ENCODE data around the gene RNASE11. TPM values are rescaled to one million over a fixed set of nuclear protein-coding genes. Genes with fewer than 3 reads are reported as not detected.

RNASE11 gene
- total and polyA plus RNA-seq, 2 donors (not counting 3 experiments of a cell fraction or from before 2014, with no cell fraction given) = not detected

DNA sequence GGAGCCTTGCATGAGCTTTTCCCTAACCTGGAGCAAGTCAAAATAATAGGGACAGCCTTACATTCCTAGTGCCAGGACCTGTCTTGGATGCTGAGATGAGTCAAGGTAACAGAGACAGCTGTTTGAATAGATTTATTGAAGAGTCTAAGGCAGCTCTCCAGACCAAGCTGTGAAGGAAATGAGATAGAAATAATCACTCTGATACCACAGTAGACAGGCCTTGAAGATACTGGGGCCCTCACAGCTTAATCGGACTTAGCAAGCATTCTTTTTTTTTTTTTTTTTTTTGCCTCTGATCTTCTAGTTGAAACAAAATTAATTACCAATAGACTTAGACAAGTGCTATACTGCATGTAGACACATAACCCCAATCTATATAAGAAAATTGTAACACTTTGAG lies 23.8 kb downstream of the RNASE11 start:
- Histone ChIP-seq H3K36me3 (ENCODE audit: control insufficient read depth in 2 of 2, extremely low read depth in 1 of 2, insufficient read depth in 2 of 2, low read length in 2 of 2) (no peaks in the 10 kb centered on the region), H3K27me3 (ENCODE audit: control insufficient read depth in 2 of 2, insufficient read depth in 2 of 2, low read length in 2 of 2) (peaks cover 9% of the 10 kb centered on the region in 2 experiments), H2AFZ (ENCODE audit: low read depth, low read length) (no peak overlapping the region), H4K20me1 (replicated peaks; ENCODE audit: control insufficient read depth, extremely low read depth, insufficient read depth, low read length) (no peaks in the 10 kb centered on the region), H3K27ac (ENCODE audit: insufficient read depth, low read depth, low read length) (no peak overlapping the region), H3K4me2 (ENCODE audit: insufficient read depth, low read length) (no peak overlapping the region), H3K9me1 (replicated peaks; ENCODE audit: control insufficient read depth, extremely low read depth, insufficient read depth, low read length) (no peaks in the 10 kb centered on the region), H3K9ac (replicated peaks; ENCODE audit: extremely low read depth, insufficient read depth, low read length) (no peak overlapping the region), H3K4me1 (ENCODE audit: control insufficient read depth, extremely low read depth, insufficient read depth, low read length) (no peaks in the 10 kb centered on the region), H3K9me3 (replicated peaks; ENCODE audit: control insufficient read depth, insufficient read depth, low read length) (no peaks in the 10 kb centered on the region), H3K79me2 (ENCODE audit: control insufficient read depth, insufficient read depth, low read length) (no peaks in the 10 kb centered on the region), H3K4me3 (replicated peaks in 1 of 3; ENCODE audit: insufficient read depth in 1 of 3, low read depth in 1 of 3, low read length in 3 of 3) (no peak overlapping the region)
- FAIRE-seq (no peak), DNase-seq (ENCODE audit: low read depth, low spot score) (no peak)
- TF ChIP-seq GATA2 (IDR thresholded peaks at IDR 0.05; ENCODE audit: insufficient read depth, insufficient read length, low read depth, low read length) (no peak), POLR2A (IDR thresholded peaks at IDR 0.05; ENCODE audit: low read depth, low read length) (no peak), EZH2 (IDR thresholded peaks at IDR 0.05; ENCODE audit: borderline replicate concordance, low read depth, low read length, severe bottlenecking) (no peak)
- dilution Hi-C loops (cut with MboI; ENCODE audit: extremely low pct_ligation_motif_present, low sequenced_read_pairs) (no loop called here), intact Hi-C loops (cut with micrococcal nuclease) (no loop called here)
- ChIA-PET POLR2A (no interaction called here), CTCF (no interaction called here)
- no TSS peak for BruUV-seq (replicated peaks)

GRCh38 chr14:20560961-20561360 lies 26.8 kb downstream of the RNASE11 start, which contains the start of gene RNASE9:
Gene RNASE9 (minus strand): TSS chr14:20561047.
- POLR2A ChIA-PET = no interaction called here
- Histone ChIP-seq H2AFZ (ENCODE audit: low read depth, low read length) (no peak within 1 kb of the TSS), H3K9me1 (replicated peaks; ENCODE audit: control insufficient read depth, extremely low read depth, insufficient read depth, low read length) (no peaks in the 10 kb centered on the region), H3K79me2 (ENCODE audit: control insufficient read depth, insufficient read depth, low read length) (no peaks in the 10 kb centered on the region), H3K36me3 (ENCODE audit: control insufficient read depth in 2 of 2, extremely low read depth in 1 of 2, insufficient read depth in 2 of 2, low read length in 2 of 2) (no peaks in the 10 kb centered on the region), H3K4me3 (replicated peaks in 1 of 3; ENCODE audit: insufficient read depth in 1 of 3, low read depth in 1 of 3, low read length in 3 of 3) (no peak within 1 kb of the TSS), H3K4me2 (ENCODE audit: insufficient read depth, low read length) (no peak within 1 kb of the TSS), H4K20me1 (replicated peaks; ENCODE audit: control insufficient read depth, extremely low read depth, insufficient read depth, low read length) (no peaks in the 10 kb centered on the region), H3K27ac (ENCODE audit: insufficient read depth, low read depth, low read length) (no peak within 1 kb of the TSS), H3K9ac (replicated peaks; ENCODE audit: extremely low read depth, insufficient read depth, low read length) (no peak within 1 kb of the TSS), H3K9me3 (replicated peaks; ENCODE audit: control insufficient read depth, insufficient read depth, low read length) (no peaks in the 10 kb centered on the region), H3K27me3 (ENCODE audit: control insufficient read depth in 2 of 2, insufficient read depth in 2 of 2, low read length in 2 of 2) (peaks cover 9% of the 10 kb centered on the region in 2 experiments), H3K4me1 (ENCODE audit: control insufficient read depth, extremely low read depth, insufficient read depth, low read length) (no peaks in the 10 kb centered on the region)
- TF ChIP-seq CTCF (IDR thresholded peaks at IDR 0.05; ENCODE audit: extremely low read depth in 1 of 2, insufficient read depth in 1 of 2, low read depth in 1 of 2, low read length in 2 of 2) = no peak
- no peak for TF ChIP-seq FOS (IDR thresholded peaks at IDR 0.05; ENCODE audit: borderline replicate concordance, insufficient read depth, low read length)
- no peak for TF ChIP-seq EZH2 (IDR thresholded peaks at IDR 0.05; ENCODE audit: borderline replicate concordance, low read depth, low read length, severe bottlenecking)
- no peak for TF ChIP-seq POLR2AphosphoS5 (IDR thresholded peaks at IDR 0.05; ENCODE audit: insufficient read depth, low read depth, low read length)
- TF ChIP-seq GATA2 (IDR thresholded peaks at IDR 0.05; ENCODE audit: insufficient read depth, insufficient read length, low read depth, low read length) = no peak
- no peak for TF ChIP-seq POLR2A (IDR thresholded peaks at IDR 0.05; ENCODE audit: low read depth, low read length)
- TF ChIP-seq MYC (IDR thresholded peaks at IDR 0.05; ENCODE audit: low read depth, low read length) = no peak
- no peak for TF ChIP-seq JUN (IDR thresholded peaks at IDR 0.05; ENCODE audit: borderline replicate concordance, insufficient read depth, insufficient read length, low read depth)
- TF ChIP-seq, protein P1, sequence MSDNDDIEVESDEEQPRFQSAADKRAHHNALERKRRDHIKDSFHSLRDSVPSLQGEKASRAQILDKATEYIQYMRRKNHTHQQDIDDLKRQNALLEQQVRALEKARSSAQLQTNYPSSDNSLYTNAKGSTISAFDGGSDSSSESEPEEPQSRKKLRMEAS (IDR thresholded peaks at IDR 0.05; ENCODE audit: insufficient read depth, insufficient read length) = no peak
- DNase-seq (ENCODE audit: low read depth, low spot score) (no peak), FAIRE-seq (no peak)
- intact Hi-C loops (cut with micrococcal nuclease) (no loop called here), dilution Hi-C loops (cut with MboI; ENCODE audit: extremely low pct_ligation_motif_present, low sequenced_read_pairs) (no loop called here)
- CTCF ChIA-PET = interaction anchor here (1.2 kb wide), 1 partner anchor 30 kb away, joined by 3 read pairs; no protein-coding TSS in a partner anchor
- BruUV-seq (replicated peaks) = no TSS peak
